Measurements from ENCODE around the gene MED31. TPM values are rescaled to one million over a fixed set of nuclear protein-coding genes. Genes with fewer than 3 reads are reported as not detected.

MED31 gene
- total and polyA plus RNA-seq, 2 of the 13 experiments (the other 11 are each of a cell fraction or from before 2014, with no cell fraction given) = 19.0 to 20.9 TPM

DNA sequence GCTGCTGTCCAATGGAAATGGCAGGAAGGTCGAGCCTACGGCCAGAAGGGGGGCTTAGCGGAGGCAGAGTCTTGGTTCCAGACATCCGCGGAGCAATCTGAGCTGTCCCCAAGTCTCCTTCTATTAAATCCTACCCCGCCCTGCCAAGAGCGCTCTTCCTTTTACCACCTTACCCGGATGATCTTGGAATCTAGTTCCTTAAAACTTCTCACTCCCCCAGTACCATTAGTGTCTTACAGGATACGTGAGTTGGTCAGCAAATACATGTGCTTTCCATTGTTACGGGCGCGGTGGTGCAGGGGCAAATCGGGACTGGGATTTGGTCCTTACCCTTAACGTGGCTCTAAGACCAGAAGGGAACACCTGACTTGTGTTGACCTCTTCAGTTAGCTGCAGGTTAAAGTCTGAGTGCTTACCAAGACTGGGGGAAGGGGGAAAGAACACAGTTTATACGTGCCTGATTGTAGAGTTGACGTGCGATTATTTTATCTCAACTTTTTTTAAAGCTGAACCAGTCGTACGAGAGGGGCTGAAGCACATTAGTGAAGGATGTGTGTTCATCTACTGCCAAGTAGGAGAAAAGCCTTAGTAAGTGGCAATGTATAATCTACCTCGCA lies 10.1 kb downstream of the MED31 start (continued):
- TF ChIP-seq ZNF121 (CRISPR knock-in tag; IDR thresholded peaks at IDR 0.05) (no peak), BRD4 (CRISPR knock-in tag; IDR thresholded peaks at IDR 0.05) (no peak), REPIN1 (CRISPR knock-in tag; IDR thresholded peaks at IDR 0.05; ENCODE audit: borderline replicate concordance, low read depth) (no peak), U2AF1 (optimal IDR thresholded peaks at IDR 0.05; ENCODE audit: low read depth, low read length) (no peak), SP2 (CRISPR knock-in tag; IDR thresholded peaks at IDR 0.05) (no peak), TARDBP (CRISPR knock-in tag; IDR thresholded peaks at IDR 0.05) (no peak), ZNF263 (CRISPR knock-in tag; IDR thresholded peaks at IDR 0.05) (no peak), THAP9 (CRISPR knock-in tag; IDR thresholded peaks at IDR 0.05; ENCODE audit: borderline replicate concordance) (peak; percentile 11; the same call in 1 of the 2 replicates), NR2F1 (CRISPR knock-in tag; IDR thresholded peaks at IDR 0.05) (0 out of 4 replicates have a peak, but pooled peaks of 1 of the 2 experiments have one; percentile 32), RFX3 (CRISPR knock-in tag; IDR thresholded peaks at IDR 0.05) (no peak), AFF4 (CRISPR knock-in tag; IDR thresholded peaks at IDR 0.05) (no peak), ZNF724P (CRISPR knock-in tag; IDR thresholded peaks at IDR 0.05; ENCODE audit: borderline replicate concordance) (no peak), RXRA (CRISPR knock-in tag; IDR thresholded peaks at IDR 0.05) (no peak), DMAP1 (CRISPR knock-in tag; IDR thresholded peaks at IDR 0.05) (0 out of 2 replicates have a peak, but pooled peaks have one; percentile 18), MTERF4 (CRISPR knock-in tag; IDR thresholded peaks at IDR 0.05) (no peak), ZNF772 (CRISPR knock-in tag; IDR thresholded peaks at IDR 0.05) (0 out of 2 replicates have a peak, but pooled peaks have one; percentile 17), MYNN (CRISPR knock-in tag; IDR thresholded peaks at IDR 0.05; ENCODE audit: low read depth) (0 out of 2 replicates have a peak, but pooled peaks have one; percentile 3), ONECUT2 (CRISPR knock-in tag; IDR thresholded peaks at IDR 0.05) (no peak), SRSF9 (IDR thresholded peaks at IDR 0.05; ENCODE audit: borderline replicate concordance, insufficient read depth, low read depth, low read length, poor library complexity, severe bottlenecking) (no peak), SSRP1 (CRISPR knock-in tag; IDR thresholded peaks at IDR 0.05) (0 out of 2 replicates have a peak, but pooled peaks have one; percentile 2), ERF (CRISPR knock-in tag; IDR thresholded peaks at IDR 0.05) (no peak)
- TF ChIP-seq, protein P1, sequence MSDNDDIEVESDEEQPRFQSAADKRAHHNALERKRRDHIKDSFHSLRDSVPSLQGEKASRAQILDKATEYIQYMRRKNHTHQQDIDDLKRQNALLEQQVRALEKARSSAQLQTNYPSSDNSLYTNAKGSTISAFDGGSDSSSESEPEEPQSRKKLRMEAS (IDR thresholded peaks at IDR 0.05) = no peak

Measured in HepG2 (cell line).